Activated naive CD4-positive, alpha-beta T cell treated with anti-CD3 and anti-CD28 coated beads, Interleukin-2, amount 10 ng/mL, durations not matched to agents 7 days and 5 days (primary cell): ENCODE measurements around the gene OXNAD1.
A peak's percentile ranks its signal among the peaks of the same experiment; 100 is the strongest.

Experiments
- CTCF ChIA-PET: fragments of 350-600 bp; sonication (Branson Sonifier 250); formaldehyde crosslinking; loops from one replicate; lab custom pipeline; 2021; ENCODE audit warnings: antibody characterized with exemption; lab: Charles Lee
- DNase-seq: peaks from one replicate; pipeline ENCODE4 v3.0.0-alpha.2; 2020
- H3K27ac Mint-ChIP-seq: one replicate; pipeline ENCODE4 v1.8.0; 2021; ENCODE audit warnings: mild to moderate bottlenecking, moderate library complexity, mixed read lengths
- H3K27me3 Mint-ChIP-seq: one replicate; pipeline ENCODE4 v1.8.0; 2021; ENCODE audit warnings: mild to moderate bottlenecking, mixed read lengths
- H3K36me3 Mint-ChIP-seq: one replicate; pipeline ENCODE4 v1.8.0; 2021; ENCODE audit warnings: mixed read lengths
- H3K4me1 Mint-ChIP-seq: one replicate; pipeline ENCODE4 v1.8.0; 2021; ENCODE audit warnings: mixed read lengths
- H3K4me3 Mint-ChIP-seq: one replicate; pipeline ENCODE4 v1.8.0; 2021; ENCODE audit warnings: mild to moderate bottlenecking, moderate library complexity, mixed read lengths
- H3K9me3 Mint-ChIP-seq: one replicate; pipeline ENCODE4 v1.8.0; 2021; ENCODE audit warnings: mixed read lengths

Gene OXNAD1

GRCh38 chr3:16264708-16265454 lies at the start of gene OXNAD1, which contains the start of gene DPH3:
OXNAD1 (plus strand) TSS chr3:16265212; CDS start chr3:16270953, 5,741 bp downstream.
DPH3 (minus strand) TSS chr3:16264943; CDS start chr3:16264876, 67 bp downstream.
- peaks cover 10% of the 10 kb centered on the region for H3K36me3 Mint-ChIP-seq
- CTCF ChIA-PET: interaction anchor here (1.0 to 5.7 kb wide), 11 partner anchors 11 to 286 kb away, joined by 3 to 46 read pairs (median 5); no protein-coding TSS in a partner anchor
- peaks cover 39% of the 10 kb centered on the region for H3K4me1 Mint-ChIP-seq
- DNase-seq: peak; percentile 99
- no peaks in the 10 kb centered on the region for H3K27me3 Mint-ChIP-seq
- peak within 1 kb of the TSS; percentile 97 for H3K4me3 Mint-ChIP-seq
- H3K27ac Mint-ChIP-seq: peak within 1 kb of the TSS; percentile 96
- H3K9me3 Mint-ChIP-seq: no peaks in the 10 kb centered on the region

- Mint-ChIP-seq H3K27ac (no peak overlapping the region), H3K36me3 (no peaks in the 10 kb centered on the region), H3K9me3 (no peaks in the 10 kb centered on the region), H3K4me3 (no peak overlapping the region), H3K27me3 (peaks cover 35% of the 10 kb centered on the region), H3K4me1 (no peaks in the 10 kb centered on the region)
- DNase-seq: no peak
- CTCF ChIA-PET: no interaction called here
These were observed 48.6 kb upstream of the OXNAD1 start for GRCh38 chr3:16216373-16216935.

- peaks cover 4% of the 10 kb centered on the region for H3K9me3 Mint-ChIP-seq
- peaks cover 29% of the 10 kb centered on the region for H3K27me3 Mint-ChIP-seq
- no peaks in the 10 kb centered on the region for H3K36me3 Mint-ChIP-seq
- CTCF ChIA-PET: no interaction called here
- H3K4me1 Mint-ChIP-seq: peaks cover 3% of the 10 kb centered on the region
- no peak for DNase-seq
- H3K4me3 Mint-ChIP-seq: no peak overlapping the region
- no peak overlapping the region for H3K27ac Mint-ChIP-seq
These were observed 45.2 kb upstream of the OXNAD1 start for GRCh38 chr3:16219777-16220176.

GRCh38 chr3:16221990-16222389 lies 43.0 kb upstream of the OXNAD1 start:
- H3K4me1 Mint-ChIP-seq: peaks cover 3% of the 10 kb centered on the region
- H3K36me3 Mint-ChIP-seq: no peaks in the 10 kb centered on the region
- no peak for DNase-seq
- CTCF ChIA-PET: no interaction called here
- no peak overlapping the region for H3K27ac Mint-ChIP-seq
- H3K27me3 Mint-ChIP-seq: peaks cover 26% of the 10 kb centered on the region
- H3K9me3 Mint-ChIP-seq: peaks cover 4% of the 10 kb centered on the region
- H3K4me3 Mint-ChIP-seq: no peak overlapping the region

- Mint-ChIP-seq H3K9me3 (peaks cover 4% of the 10 kb centered on the region), H3K27me3 (peaks cover 28% of the 10 kb centered on the region), H3K4me3 (no peak overlapping the region), H3K27ac (no peak overlapping the region), H3K36me3 (no peaks in the 10 kb centered on the region), H3K4me1 (peaks cover 3% of the 10 kb centered on the region)
- DNase-seq: no peak
- CTCF ChIA-PET: no interaction called here
These were observed 42.5 kb upstream of the OXNAD1 start for GRCh38 chr3:16222547-16222946.

- CTCF ChIA-PET: no interaction called here
- DNase-seq: no peak
- no peaks in the 10 kb centered on the region for H3K36me3 Mint-ChIP-seq
- peaks cover 29% of the 10 kb centered on the region for H3K27me3 Mint-ChIP-seq
- H3K4me1 Mint-ChIP-seq: peaks cover 3% of the 10 kb centered on the region
- no peak overlapping the region for H3K27ac Mint-ChIP-seq
- peaks cover 4% of the 10 kb centered on the region for H3K9me3 Mint-ChIP-seq
- H3K4me3 Mint-ChIP-seq: no peak overlapping the region
These were observed 40.7 kb upstream of the OXNAD1 start for GRCh38 chr3:16224325-16224724.

GRCh38 chr3:16227566-16227965 lies 37.4 kb upstream of the OXNAD1 start:
- no peak overlapping the region for H3K4me3 Mint-ChIP-seq
- H3K9me3 Mint-ChIP-seq: no peaks in the 10 kb centered on the region
- no peaks in the 10 kb centered on the region for H3K36me3 Mint-ChIP-seq
- peaks cover 3% of the 10 kb centered on the region for H3K4me1 Mint-ChIP-seq
- no peak for DNase-seq
- CTCF ChIA-PET: no interaction called here
- H3K27ac Mint-ChIP-seq: no peak overlapping the region
- H3K27me3 Mint-ChIP-seq: peaks cover 24% of the 10 kb centered on the region

- Mint-ChIP-seq H3K9me3 (no peaks in the 10 kb centered on the region), H3K4me1 (no peaks in the 10 kb centered on the region), H3K27ac (no peak overlapping the region), H3K27me3 (peaks cover 24% of the 10 kb centered on the region), H3K4me3 (no peak overlapping the region), H3K36me3 (no peaks in the 10 kb centered on the region)
- CTCF ChIA-PET: no interaction called here
- no peak for DNase-seq
These were observed 35.3 kb upstream of the OXNAD1 start for GRCh38 chr3:16229681-16230080.

- no peak for DNase-seq
- no peaks in the 10 kb centered on the region for H3K9me3 Mint-ChIP-seq
- H3K4me3 Mint-ChIP-seq: no peak overlapping the region
- no peaks in the 10 kb centered on the region for H3K4me1 Mint-ChIP-seq
- no peaks in the 10 kb centered on the region for H3K36me3 Mint-ChIP-seq
- CTCF ChIA-PET: interaction anchor here (1.1 to 1.2 kb wide), 2 partner anchors 12 to 184 kb away, joined by 3 to 4 read pairs; no protein-coding TSS in a partner anchor
- no peak overlapping the region for H3K27ac Mint-ChIP-seq
- peaks cover 17% of the 10 kb centered on the region for H3K27me3 Mint-ChIP-seq
These were observed 33.0 kb upstream of the OXNAD1 start for GRCh38 chr3:16231983-16232382.

- CTCF ChIA-PET: no interaction called here
- Mint-ChIP-seq H3K27me3 (peaks cover 3% of the 10 kb centered on the region), H3K27ac (no peak overlapping the region), H3K9me3 (no peaks in the 10 kb centered on the region), H3K4me3 (no peak overlapping the region), H3K4me1 (no peaks in the 10 kb centered on the region), H3K36me3 (no peaks in the 10 kb centered on the region)
- DNase-seq: no peak
These were observed 31.2 kb upstream of the OXNAD1 start for GRCh38 chr3:16233806-16234205.

- Mint-ChIP-seq H3K27ac (no peak overlapping the region), H3K27me3 (no peaks in the 10 kb centered on the region), H3K36me3 (no peaks in the 10 kb centered on the region), H3K4me3 (no peak overlapping the region), H3K9me3 (no peaks in the 10 kb centered on the region), H3K4me1 (no peaks in the 10 kb centered on the region)
- CTCF ChIA-PET: no interaction called here
- no peak for DNase-seq
These were observed 30.7 kb upstream of the OXNAD1 start for GRCh38 chr3:16234281-16234680.

- H3K9me3 Mint-ChIP-seq: no peaks in the 10 kb centered on the region
These were observed 28.9 kb upstream of the OXNAD1 start for GRCh38 chr3:16236030-16236639.

GRCh38 chr3:16236856-16237393 lies 28.1 kb upstream of the OXNAD1 start:
- H3K36me3 Mint-ChIP-seq: no peaks in the 10 kb centered on the region
- H3K4me3 Mint-ChIP-seq: no peak overlapping the region
- no peak overlapping the region for H3K27ac Mint-ChIP-seq
- H3K9me3 Mint-ChIP-seq: no peaks in the 10 kb centered on the region
- DNase-seq: no peak
- no peaks in the 10 kb centered on the region for H3K27me3 Mint-ChIP-seq
- peaks cover 9% of the 10 kb centered on the region for H3K4me1 Mint-ChIP-seq
- CTCF ChIA-PET: interaction anchor here (0.7 kb wide), 1 partner anchor 189 kb away, joined by 3 read pairs; no protein-coding TSS in a partner anchor

More at GRCh38 chr3:16236030-16236639, 28.9 kb upstream of the OXNAD1 start:
- CTCF ChIA-PET: no interaction called here
- DNase-seq: no peak
- Mint-ChIP-seq H3K4me1 (peaks cover 9% of the 10 kb centered on the region), H3K4me3 (no peak overlapping the region), H3K36me3 (no peaks in the 10 kb centered on the region), H3K27me3 (no peaks in the 10 kb centered on the region), H3K27ac (no peak overlapping the region)

GRCh38 chr3:16239086-16239770 lies 25.8 kb upstream of the OXNAD1 start:
- no peaks in the 10 kb centered on the region for H3K27me3 Mint-ChIP-seq
- no peak for DNase-seq
- H3K27ac Mint-ChIP-seq: no peak overlapping the region
- CTCF ChIA-PET: no interaction called here
- peaks cover 9% of the 10 kb centered on the region for H3K4me1 Mint-ChIP-seq
- H3K4me3 Mint-ChIP-seq: no peak overlapping the region
- H3K36me3 Mint-ChIP-seq: no peaks in the 10 kb centered on the region
- H3K9me3 Mint-ChIP-seq: no peaks in the 10 kb centered on the region
